SKM-1 treated with dmso at 0.1 percent for 144 hours (cell line): ENCODE results near the gene TADA3.
"Not testable (repeated sequence)": the region's sequence is repeated elsewhere in the genome, so short reads cannot be mapped to it uniquely, and the experiment has no call there.

Source experiments
- DNase-seq: peaks from one replicate; lab custom pipeline; 2025; ENCODE audit not compliant: unreplicated experiment; lab: John Stamatoyannopoulos, UW

TADA3 gene

DNA sequence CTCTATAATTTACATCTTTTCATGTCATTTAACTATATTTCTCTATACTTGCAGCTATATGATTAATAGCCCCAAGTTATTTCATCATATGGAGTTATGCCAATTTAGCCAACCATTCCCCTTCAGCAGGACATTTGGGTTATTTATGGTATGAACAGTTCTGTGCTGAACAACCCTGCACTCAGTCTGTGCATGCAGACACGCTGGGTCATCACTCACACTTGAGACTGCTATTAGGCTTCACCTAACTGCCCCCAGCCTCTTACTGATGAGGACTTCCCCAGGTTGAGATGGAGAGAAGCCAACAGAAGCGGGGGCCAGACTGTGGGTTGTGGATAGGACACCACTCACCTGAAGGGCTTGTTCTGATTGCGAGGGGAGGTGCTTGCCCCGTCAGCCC, 7.3 kb downstream of the TADA3 start:
- DNase-seq: no peak

DNA sequence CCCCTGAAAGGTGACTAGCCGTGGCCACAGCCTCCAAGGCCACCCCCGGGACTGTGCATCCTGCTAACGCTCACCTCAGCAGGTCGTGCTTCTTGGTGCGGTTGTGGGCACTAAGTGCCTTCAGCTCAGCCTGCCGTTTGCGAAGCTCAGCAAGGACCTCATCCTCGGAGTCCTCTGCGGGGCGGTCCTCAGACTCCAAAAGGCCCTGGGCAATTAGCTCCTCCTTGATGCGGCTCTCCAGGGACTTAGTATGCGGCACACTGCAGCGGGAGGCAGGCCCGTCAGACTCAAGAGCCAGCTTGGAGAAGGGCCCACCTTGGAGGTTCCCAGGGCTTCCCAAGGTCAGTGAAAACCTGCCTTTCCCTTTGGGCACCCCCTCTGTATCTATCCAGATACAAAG, 8.3 kb downstream of the TADA3 start:
- DNase-seq: no peak

DNA sequence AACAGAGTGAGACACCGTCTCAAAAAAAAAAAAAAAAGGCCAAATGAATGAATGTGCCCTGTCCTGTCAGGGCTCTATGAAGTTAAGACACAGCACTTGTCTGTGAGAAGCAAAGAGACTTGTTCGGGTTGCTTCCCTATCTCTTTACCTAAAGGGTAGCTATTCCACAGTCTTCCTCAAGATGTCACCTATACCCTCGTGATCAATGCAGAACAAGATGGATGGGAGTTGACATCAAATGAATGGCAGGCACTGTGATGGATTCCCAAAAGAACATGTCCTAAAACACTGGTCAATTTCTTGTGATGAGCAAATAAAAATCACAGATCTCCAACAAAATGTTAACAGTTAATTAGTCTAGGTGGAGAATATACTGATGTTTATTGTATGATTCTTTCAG, 9.5 kb downstream of the TADA3 start:
- DNase-seq: no peak

DNA sequence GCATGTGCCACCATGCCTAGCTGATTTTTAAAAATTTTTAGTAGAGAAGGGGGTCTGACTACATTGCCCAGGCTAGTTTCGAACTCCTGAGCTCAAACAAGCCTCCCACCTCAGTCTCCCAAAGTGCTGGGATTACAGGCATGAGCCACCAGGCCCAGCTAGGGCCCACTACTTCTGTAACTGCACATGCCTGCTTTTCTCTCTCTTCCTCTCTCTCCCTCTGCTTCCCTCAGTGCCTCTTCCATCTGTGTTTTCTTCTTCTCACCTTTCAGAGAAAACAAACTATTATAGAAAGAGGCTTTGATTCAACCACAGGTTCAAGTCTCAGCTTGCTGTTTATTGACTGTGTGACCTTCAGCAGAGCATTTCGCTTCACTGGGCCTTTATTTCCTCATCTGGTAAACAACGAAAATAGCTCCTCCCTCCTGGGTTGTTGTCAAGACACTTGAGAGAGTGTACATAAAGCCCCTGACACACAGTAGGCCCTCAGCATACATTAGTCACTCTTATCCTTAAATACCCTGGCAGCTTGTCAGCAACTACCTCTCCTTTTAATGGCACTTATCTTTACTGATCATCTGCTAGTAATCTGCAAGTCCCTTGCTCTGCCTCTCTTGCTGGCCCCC, 10.2 kb downstream of the TADA3 start:
- DNase-seq: no peak

DNA sequence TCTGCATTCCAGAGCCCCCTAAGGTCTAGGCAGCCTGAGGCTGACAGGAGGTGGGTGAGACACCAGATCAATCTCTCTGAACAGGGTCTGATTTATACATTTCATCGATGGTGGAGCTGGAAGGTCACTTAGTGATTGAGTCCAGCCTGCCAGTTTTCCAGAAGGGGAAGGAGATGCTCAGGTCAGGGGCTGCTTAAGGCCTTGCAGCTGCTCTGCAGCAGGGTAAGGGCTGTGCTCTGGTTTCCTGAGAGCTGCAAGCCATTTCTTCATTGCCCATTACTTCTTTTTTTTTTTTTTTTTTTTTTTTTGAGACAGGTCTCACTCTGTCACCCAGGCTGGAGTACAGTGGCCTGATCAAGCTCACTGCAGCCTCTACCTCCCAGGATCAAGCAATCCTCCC, 10.7 kb downstream of the TADA3 start:
- peak; percentile 18 for DNase-seq

DNA sequence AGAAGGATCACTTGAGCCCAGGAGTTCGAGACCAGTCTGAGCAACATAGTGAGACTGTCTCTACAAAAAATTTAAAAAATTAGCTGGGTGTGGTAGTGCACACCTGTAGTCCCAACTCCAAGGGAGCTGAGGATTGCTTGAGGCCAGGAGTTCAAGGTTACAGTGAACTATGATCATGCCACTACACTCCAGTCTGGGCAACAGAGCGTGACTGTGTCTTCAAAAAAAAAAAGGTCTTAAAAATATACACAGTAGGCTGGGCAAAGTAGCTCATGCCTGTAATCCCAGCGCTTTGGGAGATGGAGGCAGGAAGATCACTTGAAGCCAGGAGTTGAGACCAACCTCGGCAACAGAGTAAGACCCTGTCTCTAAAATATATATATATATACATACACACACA, 11.4 kb downstream of the TADA3 start:
- no peak for DNase-seq

DNA sequence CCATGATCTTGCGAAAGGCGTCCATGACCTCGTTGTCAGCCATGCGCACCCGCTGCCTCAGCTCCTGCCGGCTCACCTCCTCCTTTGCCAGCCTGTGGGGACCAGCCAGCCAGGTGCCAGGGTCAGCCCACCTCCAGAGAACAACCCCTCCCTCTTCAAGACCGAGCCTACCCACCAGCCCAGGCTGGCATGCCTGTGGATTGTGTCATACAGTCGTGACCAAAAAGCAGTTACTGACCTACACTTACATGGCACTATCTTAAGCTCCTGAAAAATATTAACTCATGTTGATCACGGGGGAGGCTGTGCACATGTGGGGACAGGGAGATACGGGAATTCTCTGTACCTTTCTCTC, 11.8 kb downstream of the TADA3 start:
- DNase-seq: no peak

DNA sequence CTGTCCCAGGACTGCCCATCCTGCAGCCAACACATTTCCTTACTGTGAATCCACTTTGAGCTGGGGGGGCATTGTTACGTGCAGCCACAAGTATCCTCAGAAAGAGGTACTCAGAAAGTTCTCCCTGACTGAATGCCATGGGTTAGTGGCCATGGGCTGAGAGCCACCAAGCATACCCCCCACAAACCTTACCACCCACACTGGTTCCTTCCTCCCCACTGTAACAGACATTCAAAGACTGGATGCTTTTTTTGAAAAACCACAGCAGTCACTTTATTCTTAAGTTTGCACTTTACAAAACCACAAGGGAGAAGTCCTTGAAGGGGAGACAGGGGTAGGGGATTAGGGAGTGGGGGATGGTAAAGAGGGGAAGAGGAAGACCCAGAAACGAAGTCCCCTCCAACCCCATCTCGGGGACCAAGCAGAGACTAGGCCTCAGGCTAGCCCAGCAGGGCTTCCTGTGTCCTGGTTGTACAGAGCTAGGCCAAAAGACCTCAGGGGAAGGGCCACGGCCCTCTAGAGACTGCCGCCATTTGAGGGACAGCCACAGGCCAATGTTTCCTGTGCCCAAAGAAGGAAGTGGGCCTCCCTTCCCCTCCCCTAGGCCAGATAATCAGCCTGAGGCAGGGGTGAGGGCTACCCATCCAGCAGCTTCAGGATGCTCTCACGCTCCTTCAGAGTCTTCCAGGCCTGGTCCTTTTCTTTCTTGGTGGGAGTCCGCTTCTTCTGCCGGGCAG, 12.4 kb downstream of the TADA3 start:
- peak; percentile 99 for DNase-seq

DNA sequence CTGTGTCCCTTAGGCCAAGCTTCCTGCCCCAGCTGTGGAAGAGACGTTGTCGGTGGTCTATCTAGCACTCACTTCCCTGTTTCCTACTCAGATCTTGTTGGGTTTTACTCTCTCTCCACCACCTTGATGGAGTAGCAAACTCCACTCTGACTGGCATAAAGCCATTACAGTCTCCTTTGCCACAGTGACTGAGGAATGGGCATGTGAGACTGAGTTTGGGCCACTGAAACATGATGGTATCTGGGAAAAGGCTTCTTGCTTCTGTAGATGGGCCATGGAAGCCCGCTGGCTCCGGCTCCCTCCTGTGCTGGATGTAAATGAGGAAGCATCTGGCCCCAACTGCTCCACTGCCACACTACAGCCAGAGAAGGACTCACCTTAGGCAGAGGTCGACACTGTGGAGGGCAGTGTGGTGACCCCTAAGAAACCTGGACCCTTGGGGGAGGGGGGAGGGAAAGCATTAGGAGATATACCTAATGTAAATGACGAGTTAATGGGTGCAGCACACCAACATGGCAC, 13.1 kb downstream of the TADA3 start:
- DNase-seq: no peak

DNA sequence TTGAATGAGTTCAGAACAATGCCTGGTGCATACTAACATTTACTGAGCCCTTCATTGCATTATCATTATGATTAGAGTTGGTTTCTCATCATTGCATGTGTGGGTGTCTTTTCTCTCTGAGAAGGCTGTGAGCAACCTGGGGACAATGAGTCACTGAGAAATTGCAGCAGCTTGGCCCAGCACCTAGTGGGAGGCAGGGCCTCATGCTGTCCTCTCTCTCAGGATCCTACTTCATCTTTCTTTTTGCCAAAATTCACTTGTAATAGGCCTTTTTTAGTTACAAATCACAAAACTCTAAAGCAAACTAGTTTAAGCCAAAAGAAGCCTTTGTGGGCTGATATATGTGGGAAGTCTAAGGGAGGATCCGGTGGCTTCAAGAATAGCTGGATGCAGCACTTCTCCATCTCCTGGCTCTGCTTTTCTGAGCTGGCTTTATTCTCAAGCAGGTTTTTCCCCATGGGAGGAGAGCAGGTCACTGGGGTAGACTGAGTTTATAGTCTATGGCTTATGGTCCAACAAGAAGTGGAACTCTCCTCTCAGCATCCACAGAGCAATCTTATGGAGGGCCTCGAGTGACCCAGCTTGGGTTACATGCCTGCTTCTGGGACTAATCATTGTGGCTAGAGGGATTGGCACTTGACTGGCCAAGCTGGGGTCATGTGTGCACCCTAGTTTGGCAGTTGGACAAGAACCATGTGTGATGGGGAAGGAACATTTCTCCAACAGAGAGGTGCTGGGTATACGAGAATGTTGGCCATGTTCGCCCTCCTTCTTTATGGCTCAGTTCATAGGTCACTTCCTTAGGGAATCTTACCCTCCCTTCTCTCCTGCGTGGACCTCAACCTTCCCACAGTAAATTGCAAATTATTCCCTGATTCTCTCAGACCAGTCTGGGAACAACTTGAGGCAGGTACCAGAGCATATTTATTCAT, 13.9 kb downstream of the TADA3 start:
- peak; percentile 21 for DNase-seq

DNA sequence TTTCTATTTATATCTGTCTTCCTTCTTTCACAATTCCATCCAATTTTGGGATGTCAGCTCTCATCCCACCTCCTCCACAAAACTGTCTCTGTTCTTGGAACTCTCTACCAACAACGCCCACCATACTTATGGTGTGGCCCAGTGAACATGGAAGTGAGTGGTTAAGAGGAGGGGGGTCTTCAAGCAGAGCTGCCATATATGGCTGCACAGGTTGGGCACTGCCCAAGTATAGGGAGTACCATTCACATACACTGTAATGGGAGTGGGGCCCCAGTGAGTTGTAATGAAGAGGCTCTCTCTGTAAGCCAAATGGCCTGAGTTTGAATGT, 14.6 kb downstream of the TADA3 start:
- no peak for DNase-seq

DNA sequence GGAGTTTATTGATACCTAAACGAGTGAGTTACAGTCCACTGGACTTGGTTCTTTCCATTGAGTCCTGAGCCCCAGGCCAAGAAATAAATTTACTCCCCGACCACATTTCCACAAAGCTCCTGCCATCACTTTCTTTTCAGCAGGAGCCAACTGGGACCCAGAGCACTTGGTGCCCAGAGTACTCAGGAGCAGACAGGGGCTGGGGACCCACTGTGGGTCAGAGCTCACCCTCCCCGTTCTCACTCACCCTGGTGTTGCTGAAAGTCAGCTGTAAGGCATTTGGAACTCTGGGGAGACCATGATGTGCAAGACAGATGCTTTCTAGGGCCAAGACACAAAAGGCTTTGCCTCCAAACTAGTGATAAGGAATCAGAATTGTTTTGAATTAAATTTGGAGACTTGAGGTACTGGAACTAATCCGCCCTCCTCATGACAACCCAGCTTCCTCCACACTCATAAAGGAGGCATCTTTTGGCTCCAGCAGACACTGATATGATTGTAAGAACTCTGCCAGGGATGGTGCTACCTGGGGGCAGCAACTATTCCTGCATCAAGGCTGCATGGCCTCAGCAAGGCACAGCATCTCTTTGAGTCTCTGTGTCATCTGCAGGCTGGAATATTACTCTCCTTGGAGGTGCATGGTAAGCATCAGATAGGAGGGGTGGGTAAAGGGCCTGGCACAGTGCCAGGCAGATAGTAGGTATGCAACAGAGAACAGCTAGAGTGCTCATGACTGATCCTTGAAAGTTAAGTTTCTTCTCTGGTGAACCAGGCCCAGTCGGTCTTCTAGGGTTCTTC, 15.2 kb downstream of the TADA3 start:
- DNase-seq: no peak

DNA sequence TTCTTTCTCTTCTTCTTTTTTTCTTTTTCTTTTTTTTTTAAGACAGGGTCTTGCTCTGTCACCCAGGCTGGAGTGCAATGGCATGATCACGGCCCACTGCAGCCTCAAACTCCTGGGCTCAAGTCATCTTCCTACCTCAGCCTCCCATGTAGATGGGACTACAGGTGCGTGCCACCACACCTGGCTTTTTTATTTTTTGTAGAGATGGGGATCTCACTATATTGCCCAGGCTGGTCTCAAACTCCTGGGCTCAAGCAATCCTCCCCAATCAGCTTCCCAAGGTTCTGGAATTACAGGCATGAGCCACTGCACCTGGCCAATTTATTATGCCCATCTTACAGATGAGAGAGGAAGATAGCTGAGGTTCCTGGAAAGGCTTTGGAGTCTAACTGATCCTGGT, 21.3 kb downstream of the TADA3 start:
- not testable (repeated sequence) for DNase-seq

DNA sequence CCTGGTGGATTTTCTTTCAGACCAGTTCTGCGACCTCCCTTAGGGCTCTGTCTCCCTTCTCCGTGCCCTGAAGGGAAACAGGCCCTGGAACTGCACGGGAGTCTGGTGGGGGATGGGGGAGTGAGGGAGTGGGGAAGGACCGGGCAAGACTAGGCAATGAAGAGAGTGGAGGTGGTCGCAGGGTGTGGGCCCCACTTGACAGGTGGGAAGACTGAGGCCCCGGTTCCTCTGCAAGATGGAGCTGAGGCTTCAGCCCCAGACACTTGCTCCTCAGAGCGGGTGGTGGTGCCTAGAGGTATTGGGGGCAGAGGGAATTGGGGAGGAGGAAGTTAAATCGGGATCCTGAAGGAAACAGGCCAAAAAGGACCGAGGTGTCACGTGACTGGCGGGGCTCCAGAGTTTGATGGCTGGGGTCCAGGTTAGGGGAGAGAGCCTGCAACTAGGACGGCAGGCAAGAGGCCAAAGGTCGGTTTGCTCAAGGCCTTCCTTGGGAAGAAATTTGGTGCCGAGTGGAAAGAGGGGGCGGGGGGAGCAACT, 21.9 kb downstream of the TADA3 start:
- no peak for DNase-seq

DNA sequence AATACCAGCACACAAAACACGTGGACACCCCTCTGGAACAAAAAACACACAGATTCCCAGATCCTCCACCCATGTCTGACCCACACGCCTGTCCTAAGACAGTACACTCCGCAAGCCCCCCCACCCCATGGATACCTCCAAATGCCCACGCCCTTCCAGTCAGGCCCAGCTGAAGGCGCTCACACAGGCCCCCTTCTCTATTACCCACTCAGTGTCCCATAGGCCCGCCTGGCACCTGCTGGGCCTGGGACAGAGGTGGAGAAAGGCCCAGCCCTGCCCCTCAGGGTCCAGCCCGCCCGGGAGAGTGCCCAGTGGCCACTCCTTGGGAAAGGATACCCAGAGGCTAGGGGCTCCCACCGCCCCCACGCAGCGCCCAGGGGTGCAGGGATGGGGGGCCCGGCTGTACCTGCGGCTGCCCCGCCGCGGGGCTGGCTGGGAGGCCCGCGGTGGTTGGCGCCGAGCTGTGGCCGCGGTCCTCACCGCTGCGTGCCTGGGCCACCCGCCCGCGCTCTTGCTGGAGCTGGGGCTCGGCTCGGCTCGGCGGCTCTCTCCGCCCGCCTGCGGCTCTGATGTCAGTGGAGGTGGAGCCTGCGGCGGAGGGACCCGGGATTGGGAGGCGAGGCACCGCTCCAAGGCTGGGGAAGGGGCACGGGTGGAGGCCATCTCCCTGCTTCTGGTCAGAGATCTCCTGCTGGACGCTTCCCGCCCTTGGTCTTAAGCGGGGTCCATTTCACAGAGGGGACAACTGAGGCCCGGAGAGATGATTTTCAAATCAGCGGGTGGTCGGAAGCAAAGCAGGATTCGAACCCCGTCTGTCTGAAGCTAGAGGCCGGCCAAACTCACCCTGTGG, 22.6 kb downstream of the TADA3 start, which contains the start of gene CAMK1:
TSS of gene CAMK1 (minus strand) at position 522 of the 850 bp plus-strand sequence. CDS start 2,198 bp downstream, outside the sequence.
- DNase-seq: no peak

DNA sequence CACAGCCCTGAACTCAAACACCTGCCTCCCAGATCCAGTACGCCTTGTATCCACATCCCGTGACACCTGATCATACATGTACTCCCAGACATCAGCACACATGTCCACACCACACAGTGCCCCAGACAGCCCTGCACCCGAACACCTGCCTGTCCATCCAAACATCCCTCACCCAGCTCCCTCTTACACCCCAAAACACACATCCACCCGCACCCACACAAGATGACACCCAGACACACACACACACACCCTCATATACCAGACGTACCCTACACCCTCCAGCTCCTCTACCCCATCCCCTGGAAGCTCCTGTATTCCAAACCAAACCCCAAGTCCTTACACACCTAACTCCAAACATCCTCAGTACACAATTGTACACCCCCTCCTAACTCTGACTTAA, 23.3 kb downstream of the TADA3 start:
- DNase-seq: no peak

DNA sequence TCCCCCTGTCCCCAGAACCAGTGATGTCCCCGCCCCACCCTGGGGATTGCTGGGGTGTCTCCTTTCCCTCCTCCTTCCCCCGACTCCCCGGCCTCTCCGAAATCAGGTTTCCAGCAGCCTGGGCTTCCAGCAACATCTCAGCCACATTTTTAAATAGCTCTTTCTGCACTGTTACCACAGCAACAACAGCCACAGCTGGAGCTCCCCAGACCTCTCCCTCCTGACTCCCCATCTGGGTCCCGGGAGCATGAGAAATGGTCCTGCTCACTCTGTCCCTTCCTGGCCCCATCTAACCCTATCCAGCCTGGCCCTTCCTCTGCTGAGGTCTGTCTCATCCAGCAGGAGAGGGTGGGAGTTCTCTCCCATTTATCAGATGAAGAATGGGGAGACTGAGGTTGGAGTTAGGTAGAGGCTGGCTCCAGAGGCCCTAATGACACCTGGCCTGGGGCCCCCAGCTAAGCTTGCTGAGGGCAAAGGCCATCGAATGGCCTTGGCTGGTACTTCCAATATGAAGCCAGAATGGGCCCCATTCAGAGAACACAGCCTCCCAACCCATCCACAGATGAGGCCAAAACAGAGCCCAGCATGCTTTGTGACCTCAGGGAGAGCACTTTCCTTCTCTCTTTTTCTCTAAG, 24.0 kb downstream of the TADA3 start:
- DNase-seq: no peak

DNA sequence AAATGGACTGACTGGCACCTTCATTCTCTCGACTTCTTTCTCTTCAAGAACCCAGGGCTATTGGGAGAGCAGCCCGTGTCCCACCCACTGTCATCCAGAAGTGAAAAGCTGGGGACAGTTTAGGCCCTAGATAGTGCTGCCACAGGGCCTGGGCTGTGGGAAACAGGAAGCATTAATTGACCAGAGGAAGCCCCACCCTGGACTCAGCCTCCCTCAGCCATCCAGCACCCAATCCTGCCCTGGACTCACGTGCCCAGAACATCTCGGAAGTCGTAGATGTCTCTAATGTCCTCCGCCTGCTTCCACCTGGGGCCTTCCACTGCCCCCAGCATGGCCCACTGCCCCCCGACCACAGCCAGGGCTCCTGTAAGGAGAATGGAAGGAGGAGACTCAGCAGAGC, 24.9 kb downstream of the TADA3 start:
- no peak for DNase-seq

DNA sequence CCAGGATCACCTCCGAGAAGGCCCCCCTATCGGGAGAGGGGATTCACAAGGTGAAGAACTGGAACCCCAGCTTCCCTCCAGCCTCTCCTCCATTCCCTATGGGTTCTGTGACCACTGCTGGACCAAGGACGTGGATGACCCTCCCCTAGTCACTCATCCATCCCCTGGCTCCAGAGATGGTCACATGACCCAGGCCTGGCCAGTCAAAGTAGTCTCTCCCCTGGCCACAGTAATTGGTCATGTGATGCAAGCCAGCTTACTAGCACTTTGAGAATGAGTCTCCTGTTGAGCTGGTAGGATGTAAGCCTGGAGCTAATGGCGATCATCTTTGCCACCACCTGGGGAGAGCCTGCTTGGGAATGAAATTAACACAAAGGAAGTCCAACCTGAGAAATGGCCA, 26.4 kb downstream of the TADA3 start:
- DNase-seq: no peak
